BE2C (cell line): ENCODE data around the gene SBK1.
"Not testable (repeated sequence)": the region's sequence is repeated elsewhere in the genome, so short reads cannot be mapped to it uniquely, and the experiment has no call there.

Source experiments
- DNase-seq: peaks from one replicate; pipeline ENCODE4 v3.0.0-alpha.2; 2020
- H3K27me3 ChIP-seq: fragments of 250-450 bp; sonication (Bioruptor Pico); 2 replicates; pipeline ENCODE4 v1.5.1; 2020; ENCODE audit warnings: mild to moderate bottlenecking
- H3K36me3 ChIP-seq: fragments of 250-450 bp; sonication (Bioruptor Pico); 2 replicates; pipeline ENCODE4 v1.5.1; 2020; ENCODE audit warnings: mild to moderate bottlenecking
- H3K4me1 ChIP-seq: fragments of 250-450 bp; sonication (Bioruptor Pico); 2 replicates; pipeline ENCODE4 v1.5.1; 2020
- H3K4me3 ChIP-seq: 2 replicates; pipeline ENCODE4 v1.5.1; 2011; ENCODE audit warnings: low read depth, low read length
- H3K9me3 ChIP-seq: fragments of 250-450 bp; sonication (Bioruptor Pico); 2 replicates; pipeline ENCODE4 v1.5.1; 2020
- CTCF ChIP-seq: IDR thresholded peaks from 2 replicates; pipeline ENCODE4 v1.5.1; 2012; ENCODE audit warnings: mild to moderate bottlenecking, low read depth, low read length

The SBK1 gene

GRCh38 chr16:28324235-28324886, 32.0 kb downstream of the SBK1 start:
- TF ChIP-seq CTCF: no peak
- no peak overlapping the region for H3K4me3 ChIP-seq

GRCh38 chr16:28324887-28325279, 32.6 kb downstream of the SBK1 start:
- no peak for TF ChIP-seq CTCF
- Histone ChIP-seq H3K9me3 (no peaks in the 10 kb centered on the region), H3K4me1 (no peaks in the 10 kb centered on the region), H3K4me3 (no peak overlapping the region), H3K27me3 (no peaks in the 10 kb centered on the region), H3K36me3 (no peaks in the 10 kb centered on the region)
- no peak for DNase-seq

More at GRCh38 chr16:28324235-28324886, 32.0 kb downstream of the SBK1 start:
- no peak for DNase-seq
- Histone ChIP-seq H3K9me3 (no peaks in the 10 kb centered on the region), H3K36me3 (no peaks in the 10 kb centered on the region), H3K4me1 (no peaks in the 10 kb centered on the region), H3K27me3 (no peaks in the 10 kb centered on the region)

GRCh38 chr16:28326881-28327610, 34.7 kb downstream of the SBK1 start:
- no peaks in the 10 kb centered on the region for H3K9me3 ChIP-seq
- H3K4me3 ChIP-seq: no peak overlapping the region
- H3K4me1 ChIP-seq: no peaks in the 10 kb centered on the region
- no peaks in the 10 kb centered on the region for H3K36me3 ChIP-seq
- peak; percentile 79 for DNase-seq
- peak; percentile 95 for TF ChIP-seq CTCF
- no peaks in the 10 kb centered on the region for H3K27me3 ChIP-seq

GRCh38 chr16:28330232-28330631, 37.9 kb downstream of the SBK1 start:
- H3K9me3 ChIP-seq, H3K36me3 ChIP-seq, H3K4me1 ChIP-seq, H3K27me3 ChIP-seq, H3K4me3 ChIP-seq: not testable (repeated sequence)
- DNase-seq: peak; percentile 72

GRCh38 chr16:28330981-28331380, 38.7 kb downstream of the SBK1 start:
- not testable (repeated sequence) for DNase-seq, H3K36me3 ChIP-seq, H3K4me1 ChIP-seq, H3K4me3 ChIP-seq, H3K27me3 ChIP-seq, H3K9me3 ChIP-seq

GRCh38 chr16:28332632-28333031, 40.3 kb downstream of the SBK1 start:
- H3K9me3 ChIP-seq, H3K27me3 ChIP-seq, H3K4me3 ChIP-seq, H3K36me3 ChIP-seq, DNase-seq, H3K4me1 ChIP-seq: not testable (repeated sequence)

- not testable (repeated sequence) for H3K9me3 ChIP-seq, DNase-seq, H3K27me3 ChIP-seq, H3K4me1 ChIP-seq, H3K36me3 ChIP-seq, H3K4me3 ChIP-seq
Measured at GRCh38 chr16:28335678-28336077, 43.4 kb downstream of the SBK1 start.

GRCh38 chr16:28336940-28337710, 44.8 kb downstream of the SBK1 start:
- not testable (repeated sequence) for H3K4me3 ChIP-seq, H3K27me3 ChIP-seq, H3K4me1 ChIP-seq, DNase-seq, H3K36me3 ChIP-seq, H3K9me3 ChIP-seq

GRCh38 chr16:28338230-28338629, 45.9 kb downstream of the SBK1 start:
- not testable (repeated sequence) for DNase-seq, H3K4me1 ChIP-seq, H3K27me3 ChIP-seq, H3K9me3 ChIP-seq, H3K4me3 ChIP-seq, H3K36me3 ChIP-seq

GRCh38 chr16:28362600-28362999, 70.3 kb downstream of the SBK1 start:
- not testable (repeated sequence) for H3K27me3 ChIP-seq, H3K4me1 ChIP-seq, H3K9me3 ChIP-seq, H3K36me3 ChIP-seq, DNase-seq, H3K4me3 ChIP-seq

- H3K27me3 ChIP-seq, H3K9me3 ChIP-seq, DNase-seq, H3K4me1 ChIP-seq, H3K4me3 ChIP-seq, H3K36me3 ChIP-seq: not testable (repeated sequence)
Measured at GRCh38 chr16:28363408-28363807, 71.1 kb downstream of the SBK1 start, which contains the start of gene NPIPB6. Gene NPIPB6 (minus strand): TSS chr16:28363508. CDS start chr16:28362822, 686 bp downstream.
